Mesothelial cell of epicardium (in vitro differentiated cells): ENCODE measurements around the gene SRGAP2. TPM values are rescaled to one million over a fixed set of nuclear protein-coding genes. Genes with fewer than 3 reads are reported as not detected.
"Not testable (repeated sequence)": the region's sequence is repeated elsewhere in the genome, so short reads cannot be mapped to it uniquely, and the experiment has no call there.

ENCODE experiments used
- DNase-seq, 2 experiments: peaks; one replicate each; pipeline ENCODE4 v3.0.0; 2021; ENCODE audit warnings: low spot score in 2 of 2; ENCODE audit not compliant: unreplicated experiment in 2 of 2
- H3K27ac Mint-ChIP-seq: 2 replicates; pipeline ENCODE4 v1.8.0; 2021; ENCODE audit warnings: mixed read lengths
- H3K27me3 Mint-ChIP-seq: 2 replicates; pipeline ENCODE4 v1.8.0; 2021; ENCODE audit warnings: low read depth, mixed read lengths
- H3K36me3 Mint-ChIP-seq: 2 replicates; pipeline ENCODE4 v1.8.0; 2021; ENCODE audit warnings: mixed read lengths
- H3K4me1 Mint-ChIP-seq: 2 replicates; pipeline ENCODE4 v1.8.0; 2021; ENCODE audit warnings: mixed read lengths
- H3K4me3 Mint-ChIP-seq: 2 replicates; pipeline ENCODE4 v1.8.0; 2021; ENCODE audit warnings: mild to moderate bottlenecking, moderate library complexity, mixed read lengths
- H3K9me3 Mint-ChIP-seq: 2 replicates; pipeline ENCODE4 v1.8.0; 2021; ENCODE audit warnings: mixed read lengths
- total RNA-seq: library from RNA; stranded (reverse); gene quantifications from 3 replicates; pipeline ENCODE4 v1.2.1, GENCODE V29; 2021

Gene SRGAP2
- total RNA-seq, 1 donor from 2014 or later: 50.7 TPM

GRCh38 chr1:206221585-206221984, 18.2 kb downstream of the SRGAP2 start:
- not testable (repeated sequence) for H3K4me3 Mint-ChIP-seq, DNase-seq, H3K27me3 Mint-ChIP-seq, H3K27ac Mint-ChIP-seq, H3K36me3 Mint-ChIP-seq, H3K9me3 Mint-ChIP-seq, H3K4me1 Mint-ChIP-seq

- H3K27me3 Mint-ChIP-seq, H3K36me3 Mint-ChIP-seq, DNase-seq, H3K9me3 Mint-ChIP-seq, H3K4me3 Mint-ChIP-seq, H3K27ac Mint-ChIP-seq, H3K4me1 Mint-ChIP-seq: not testable (repeated sequence)
Observed at GRCh38 chr1:206224190-206224776, 20.9 kb downstream of the SRGAP2 start.

GRCh38 chr1:206225386-206225785, 22.0 kb downstream of the SRGAP2 start:
- not testable (repeated sequence) for H3K27me3 Mint-ChIP-seq, H3K4me3 Mint-ChIP-seq, H3K27ac Mint-ChIP-seq, H3K4me1 Mint-ChIP-seq, H3K36me3 Mint-ChIP-seq, H3K9me3 Mint-ChIP-seq, DNase-seq

- H3K4me3 Mint-ChIP-seq, H3K27me3 Mint-ChIP-seq, H3K9me3 Mint-ChIP-seq, DNase-seq, H3K27ac Mint-ChIP-seq, H3K4me1 Mint-ChIP-seq, H3K36me3 Mint-ChIP-seq: not testable (repeated sequence)
Observed at GRCh38 chr1:206226886-206227285, 23.5 kb downstream of the SRGAP2 start.

- not testable (repeated sequence) for DNase-seq, H3K36me3 Mint-ChIP-seq, H3K9me3 Mint-ChIP-seq, H3K27me3 Mint-ChIP-seq, H3K4me1 Mint-ChIP-seq, H3K4me3 Mint-ChIP-seq, H3K27ac Mint-ChIP-seq
Observed at GRCh38 chr1:206229286-206229685, 25.9 kb downstream of the SRGAP2 start.

GRCh38 chr1:206231989-206232388, 28.6 kb downstream of the SRGAP2 start:
- H3K27ac Mint-ChIP-seq, H3K27me3 Mint-ChIP-seq, H3K9me3 Mint-ChIP-seq, DNase-seq, H3K4me3 Mint-ChIP-seq, H3K36me3 Mint-ChIP-seq, H3K4me1 Mint-ChIP-seq: not testable (repeated sequence)

- H3K27me3 Mint-ChIP-seq, H3K36me3 Mint-ChIP-seq, H3K4me1 Mint-ChIP-seq, H3K4me3 Mint-ChIP-seq, H3K27ac Mint-ChIP-seq, H3K9me3 Mint-ChIP-seq, DNase-seq: not testable (repeated sequence)
Observed at GRCh38 chr1:206232970-206233645, 29.8 kb downstream of the SRGAP2 start.

GRCh38 chr1:206234189-206234916, 31.0 kb downstream of the SRGAP2 start:
- not testable (repeated sequence) for H3K36me3 Mint-ChIP-seq, DNase-seq, H3K27me3 Mint-ChIP-seq, H3K4me3 Mint-ChIP-seq, H3K9me3 Mint-ChIP-seq, H3K4me1 Mint-ChIP-seq, H3K27ac Mint-ChIP-seq

GRCh38 chr1:206235190-206235589, 31.8 kb downstream of the SRGAP2 start:
- H3K27me3 Mint-ChIP-seq, H3K36me3 Mint-ChIP-seq, H3K4me3 Mint-ChIP-seq, DNase-seq, H3K9me3 Mint-ChIP-seq, H3K4me1 Mint-ChIP-seq, H3K27ac Mint-ChIP-seq: not testable (repeated sequence)

GRCh38 chr1:206240288-206240687, 36.9 kb downstream of the SRGAP2 start:
- not testable (repeated sequence) for H3K27me3 Mint-ChIP-seq, H3K9me3 Mint-ChIP-seq, H3K27ac Mint-ChIP-seq, H3K4me1 Mint-ChIP-seq, H3K4me3 Mint-ChIP-seq, H3K36me3 Mint-ChIP-seq, DNase-seq

GRCh38 chr1:206243335-206243734, 40.0 kb downstream of the SRGAP2 start:
- H3K27me3 Mint-ChIP-seq, H3K9me3 Mint-ChIP-seq, H3K4me1 Mint-ChIP-seq, H3K27ac Mint-ChIP-seq, H3K36me3 Mint-ChIP-seq, H3K4me3 Mint-ChIP-seq, DNase-seq: not testable (repeated sequence)

GRCh38 chr1:206245479-206245878, 42.1 kb downstream of the SRGAP2 start:
- H3K36me3 Mint-ChIP-seq, H3K4me3 Mint-ChIP-seq, DNase-seq, H3K27ac Mint-ChIP-seq, H3K4me1 Mint-ChIP-seq, H3K27me3 Mint-ChIP-seq, H3K9me3 Mint-ChIP-seq: not testable (repeated sequence)

- not testable (repeated sequence) for DNase-seq, H3K27me3 Mint-ChIP-seq, H3K4me1 Mint-ChIP-seq, H3K9me3 Mint-ChIP-seq, H3K27ac Mint-ChIP-seq, H3K4me3 Mint-ChIP-seq, H3K36me3 Mint-ChIP-seq
Observed at GRCh38 chr1:206246129-206246886, 43.0 kb downstream of the SRGAP2 start.
